ENCODE measurements around the gene THAP7. TPM values are rescaled to one million over a fixed set of nuclear protein-coding genes. Genes with fewer than 3 reads are reported as not detected.

The THAP7 gene
- polyA plus RNA-seq, 1 donor (not counting 4 experiments of a cell fraction or from before 2014, with no cell fraction given), result 10.4 TPM

- DNase-seq (ENCODE audit: low read depth, low spot score) (no peak), FAIRE-seq (no peak)
- Histone ChIP-seq H3K4me3 (ENCODE audit: control insufficient read depth in 2 of 3, extremely low read depth in 1 of 3, insufficient read depth in 2 of 3, low read depth in 1 of 3, low read length in 3 of 3) (no peak overlapping the region), H2AFZ (ENCODE audit: control insufficient read depth, low read length) (no peak overlapping the region), H3K9ac (ENCODE audit: control insufficient read depth, extremely low read depth, insufficient read depth, low read length) (no peak overlapping the region), H3K4me1 (ENCODE audit: control insufficient read depth, extremely low read depth, insufficient read depth, low read length) (peaks cover 22% of the 10 kb centered on the region), H3K9me1 (ENCODE audit: control insufficient read depth, extremely low read depth, insufficient read depth, low read length) (no peaks in the 10 kb centered on the region), H3K27ac (ENCODE audit: control insufficient read depth, insufficient read depth, low read length) (no peak overlapping the region), H3K36me3 (ENCODE audit: control insufficient read depth in 2 of 2, extremely low read depth in 1 of 2, insufficient read depth in 2 of 2, low read length in 2 of 2) (no peaks in the 10 kb centered on the region), H3K79me2 (ENCODE audit: control insufficient read depth, insufficient read depth, low read length) (no peaks in the 10 kb centered on the region), H4K20me1 (ENCODE audit: control insufficient read depth, extremely low read depth, insufficient read depth, low read length) (no peaks in the 10 kb centered on the region), H3K9me3 (ENCODE audit: control insufficient read depth, low read depth, low read length) (peaks cover 7% of the 10 kb centered on the region), H3K4me2 (ENCODE audit: control insufficient read depth, extremely low read depth, insufficient read depth, low read depth, low read length) (no peak overlapping the region), H3K27me3 (ENCODE audit: control insufficient read depth, extremely low read depth, insufficient read depth, low read length) (no peaks in the 10 kb centered on the region)
- TF ChIP-seq CTCF (optimal IDR thresholded peaks at IDR 0.05 in 1 of 3, IDR thresholded peaks at IDR 0.05 in 1 of 3, conservative IDR thresholded peaks at IDR 0.05 in 1 of 3; ENCODE audit: extremely low read depth in 1 of 3, insufficient read depth in 2 of 3, low read length in 3 of 3) (no peak), EZH2 (IDR thresholded peaks at IDR 0.05; ENCODE audit: low read length) (no peak)
- dilution Hi-C loops (cut with MboI; ENCODE audit: extremely low pct_ligation_motif_present, low sequenced_read_pairs), result no loop called here
Observed at GRCh38 chr22:20977019-20977418, 24.9 kb downstream of the THAP7 start.

DNA sequence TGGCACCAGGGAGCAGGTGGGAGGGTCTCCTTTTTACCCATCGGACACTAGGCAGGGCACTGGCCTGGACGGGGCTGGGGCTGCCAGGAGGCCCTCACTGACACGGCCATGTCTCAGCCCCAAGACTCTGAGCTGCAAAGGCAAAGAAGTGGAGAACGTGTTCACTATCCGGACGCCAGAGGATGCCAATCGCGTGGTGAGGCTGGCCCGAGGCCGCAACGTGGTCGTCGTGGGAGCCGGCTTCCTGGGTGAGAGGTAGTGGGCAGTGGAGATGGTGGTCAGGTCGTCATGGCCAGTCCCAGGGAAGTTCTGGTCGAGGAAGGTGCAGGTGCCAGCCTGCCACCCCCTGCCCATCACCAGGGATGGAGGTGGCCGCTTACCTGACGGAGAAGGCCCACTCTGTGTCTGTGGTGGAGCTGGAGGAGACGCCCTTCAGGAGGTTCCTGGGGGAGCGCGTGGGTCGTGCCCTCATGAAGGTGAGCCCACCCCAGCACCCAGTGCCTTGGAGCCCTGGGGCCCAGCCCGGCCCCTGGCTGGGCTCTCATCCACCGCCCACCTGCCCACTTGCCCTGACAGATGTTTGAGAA is 25.5 kb downstream of the THAP7 start:
- no peaks in the 10 kb centered on the region for H3K27me3 ChIP-seq (ENCODE audit: control insufficient read depth, extremely low read depth, insufficient read depth, low read length)
- no peaks in the 10 kb centered on the region for H4K20me1 ChIP-seq (ENCODE audit: control insufficient read depth, extremely low read depth, insufficient read depth, low read length)
- no peaks in the 10 kb centered on the region for H3K79me2 ChIP-seq (ENCODE audit: control insufficient read depth, insufficient read depth, low read length)
- dilution Hi-C loops (cut with MboI; ENCODE audit: extremely low pct_ligation_motif_present, low sequenced_read_pairs), result no loop called here
- no peak overlapping the region for H3K4me2 ChIP-seq (ENCODE audit: control insufficient read depth, extremely low read depth, insufficient read depth, low read depth, low read length)
- FAIRE-seq (no peak), DNase-seq (ENCODE audit: low read depth, low spot score) (no peak)
- H3K36me3 ChIP-seq (ENCODE audit: control insufficient read depth in 2 of 2, extremely low read depth in 1 of 2, insufficient read depth in 2 of 2, low read length in 2 of 2), result no peaks in the 10 kb centered on the region
- H3K4me3 ChIP-seq (ENCODE audit: control insufficient read depth in 2 of 3, extremely low read depth in 1 of 3, insufficient read depth in 2 of 3, low read depth in 1 of 3, low read length in 3 of 3), result no peak overlapping the region
- TF ChIP-seq CTCF (optimal IDR thresholded peaks at IDR 0.05 in 1 of 3, IDR thresholded peaks at IDR 0.05 in 1 of 3, conservative IDR thresholded peaks at IDR 0.05 in 1 of 3; ENCODE audit: extremely low read depth in 1 of 3, insufficient read depth in 2 of 3, low read length in 3 of 3), result no peak
- no peak for TF ChIP-seq EZH2 (IDR thresholded peaks at IDR 0.05; ENCODE audit: low read length)
- H3K9me1 ChIP-seq (ENCODE audit: control insufficient read depth, extremely low read depth, insufficient read depth, low read length), result no peaks in the 10 kb centered on the region
- H3K9ac ChIP-seq (ENCODE audit: control insufficient read depth, extremely low read depth, insufficient read depth, low read length), result no peak overlapping the region
- H2AFZ ChIP-seq (ENCODE audit: control insufficient read depth, low read length), result no peak overlapping the region
- H3K4me1 ChIP-seq (ENCODE audit: control insufficient read depth, extremely low read depth, insufficient read depth, low read length), result peaks cover 19% of the 10 kb centered on the region
- H3K9me3 ChIP-seq (ENCODE audit: control insufficient read depth, low read depth, low read length), result peaks cover 7% of the 10 kb centered on the region
- H3K27ac ChIP-seq (ENCODE audit: control insufficient read depth, insufficient read depth, low read length), result no peak overlapping the region
